Gastroesophageal sphincter (tissue), 4 donors: ENCODE data around the gene NR1H2. TPM values are rescaled to one million over a fixed set of nuclear protein-coding genes. Genes with fewer than 3 reads are reported as not detected.
A peak's percentile ranks its signal among the peaks of the same experiment; 100 is the strongest.

Experiments used
- ATAC-seq: fragments of 150-250 bp; one replicate; pipeline ENCODE4 v1.9.1; 2016; ENCODE audit warnings: mild to moderate bottlenecking, moderate library complexity
- H3K27ac ChIP-seq, 4 donors: fragments of 200-600 bp; sonication (generic) in 3 of 4; 1 replicate in 3 of 4; 2 replicates in 1 of 4; pipeline ENCODE4 v1.5.1; 2016 to 2019
- H3K27me3 ChIP-seq: fragments of 200-600 bp; sonication (generic); one replicate; pipeline ENCODE4 v1.5.1; 2019
- H3K36me3 ChIP-seq, 2 donors: fragments of 200-600 bp; sonication (generic); one replicate each; pipeline ENCODE4 v1.5.1; 2019; ENCODE audit warnings: control low read depth in 1 of 2
- H3K4me1 ChIP-seq, 3 donors: fragments of 200-600 bp; sonication (generic); 1 replicate in 2 of 3; 2 replicates in 1 of 3; pipeline ENCODE4 v1.5.1; 2016 to 2019; ENCODE audit warnings: control low read depth in 2 of 3
- H3K4me3 ChIP-seq, 2 donors: fragments of 200-600 bp; sonication (generic); one replicate each; pipeline ENCODE4 v1.5.1; 2019; ENCODE audit warnings: mild to moderate bottlenecking in 1 of 2, moderate library complexity in 1 of 2
- H3K9me3 ChIP-seq, 3 donors: fragments of 200-600 bp; sonication (generic); one replicate each; pipeline ENCODE4 v1.5.1; 2017 to 2019; ENCODE audit warnings: control low read depth in 2 of 3
- EP300 ChIP-seq: sonication (generic); formaldehyde crosslinking; IDR thresholded peaks from one replicate; pipeline ENCODE4 v1.6.1; 2017; ENCODE audit warnings: antibody characterized with exemption, mild to moderate bottlenecking
- POLR2A ChIP-seq, 2 donors: fragments of 450-650 bp; IDR thresholded peaks; one replicate each; pipeline ENCODE4 v1.6.1; 2017; ENCODE audit warnings: antibody characterized with exemption in 2 of 2, mild to moderate bottlenecking in 2 of 2, moderate library complexity in 1 of 2
- POLR2AphosphoS5 ChIP-seq: sonication (generic); formaldehyde crosslinking; IDR thresholded peaks from one replicate; pipeline ENCODE4 v1.6.1; 2017; ENCODE audit warnings: antibody characterized with exemption
- WGBS, 2 donors: methylation state at CpG; one replicate each; pipeline ENCODE4 v1.1.5; 2018; ENCODE audit warnings: low coverage in 1 of 2; 5-methylcytosine and 5-hydroxymethylcytosine counted together
- total RNA-seq, 4 donors: library from RNA; depleted of rRNA; stranded (reverse); fragments of >200 nt; gene quantifications; one replicate each; pipeline ENCODE4 v1.1.0, GENCODE V29; 2016
- TF ChIP-seq, protein P1 (sequence below), 4 experiments: fragments of 200-600 bp in 2 of 4; fragments of 450-650 bp in 2 of 4; sonication (generic) in 1 of 4; IDR thresholded peaks; one replicate each; pipeline ENCODE4 v1.5.1; 2017 to 2019; ENCODE audit warnings: antibody characterized with exemption in 4 of 4, mild to moderate bottlenecking in 2 of 4, moderate library complexity in 2 of 4

The NR1H2 gene
- total RNA-seq, 4 donors from 2014 or later: 138 to 191 (median 145) TPM

DNA sequence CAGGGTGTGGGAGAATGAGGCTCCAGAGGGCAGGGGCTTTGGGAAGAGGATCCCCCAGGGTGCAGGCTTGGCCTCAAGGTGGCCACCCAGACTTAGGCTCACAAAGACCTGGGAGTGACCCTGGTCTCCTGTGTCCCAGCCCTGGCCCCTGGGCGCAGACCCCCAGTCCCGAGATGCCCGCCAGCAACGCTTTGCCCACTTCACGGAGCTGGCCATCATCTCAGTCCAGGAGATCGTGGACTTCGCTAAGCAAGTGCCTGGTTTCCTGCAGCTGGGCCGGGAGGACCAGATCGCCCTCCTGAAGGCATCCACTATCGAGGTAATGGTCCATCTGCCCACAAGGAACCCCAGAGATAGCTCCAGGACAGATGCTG, 2.6 kb downstream of the NR1H2 start:
- peaks cover 0 to 38% (median 3%) of the 10 kb centered on the region in 3 donors for H3K4me1 ChIP-seq
- ATAC-seq: no peak
- WGBS, 2 donors: no CpG with 5 or more reads among the region's 10 CpGs
- no peak overlapping the region for H3K27ac ChIP-seq
- H3K9me3 ChIP-seq: no peaks in the 10 kb centered on the region
- TF ChIP-seq, protein P1, sequence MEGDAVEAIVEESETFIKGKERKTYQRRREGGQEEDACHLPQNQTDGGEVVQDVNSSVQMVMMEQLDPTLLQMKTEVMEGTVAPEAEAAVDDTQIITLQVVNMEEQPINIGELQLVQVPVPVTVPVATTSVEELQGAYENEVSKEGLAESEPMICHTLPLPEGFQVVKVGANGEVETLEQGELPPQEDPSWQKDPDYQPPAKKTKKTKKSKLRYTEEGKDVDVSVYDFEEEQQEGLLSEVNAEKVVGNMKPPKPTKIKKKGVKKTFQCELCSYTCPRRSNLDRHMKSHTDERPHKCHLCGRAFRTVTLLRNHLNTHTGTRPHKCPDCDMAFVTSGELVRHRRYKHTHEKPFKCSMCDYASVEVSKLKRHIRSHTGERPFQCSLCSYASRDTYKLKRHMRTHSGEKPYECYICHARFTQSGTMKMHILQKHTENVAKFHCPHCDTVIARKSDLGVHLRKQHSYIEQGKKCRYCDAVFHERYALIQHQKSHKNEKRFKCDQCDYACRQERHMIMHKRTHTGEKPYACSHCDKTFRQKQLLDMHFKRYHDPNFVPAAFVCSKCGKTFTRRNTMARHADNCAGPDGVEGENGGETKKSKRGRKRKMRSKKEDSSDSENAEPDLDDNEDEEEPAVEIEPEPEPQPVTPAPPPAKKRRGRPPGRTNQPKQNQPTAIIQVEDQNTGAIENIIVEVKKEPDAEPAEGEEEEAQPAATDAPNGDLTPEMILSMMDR (IDR thresholded peaks at IDR 0.05): no peak
- TF ChIP-seq POLR2AphosphoS5: no peak
- no peak for TF ChIP-seq POLR2A (IDR thresholded peaks at IDR 0.05)
- no peak for TF ChIP-seq EP300
- no peaks in the 10 kb centered on the region for H3K27me3 ChIP-seq
- H3K36me3 ChIP-seq: peaks cover 0 to 57% of the 10 kb centered on the region in 2 donors
- no peak overlapping the region for H3K4me3 ChIP-seq

DNA sequence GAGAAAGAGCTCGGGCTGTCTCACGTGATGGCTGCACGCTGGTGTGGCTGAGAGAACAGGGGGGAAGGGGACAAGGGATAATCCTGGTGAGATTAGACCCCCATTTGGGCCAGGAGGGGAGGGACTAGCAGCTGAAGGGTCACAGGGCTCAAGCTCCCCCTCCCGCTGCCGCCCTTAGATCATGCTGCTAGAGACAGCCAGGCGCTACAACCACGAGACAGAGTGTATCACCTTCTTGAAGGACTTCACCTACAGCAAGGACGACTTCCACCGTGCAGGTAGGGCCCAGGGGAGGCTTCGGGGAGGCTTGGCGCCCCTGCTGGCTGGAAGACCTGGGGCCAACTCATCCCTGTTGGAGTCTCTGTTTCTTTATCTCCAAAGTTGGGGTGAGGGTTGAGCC, 3.3 kb downstream of the NR1H2 start:
- WGBS, 2 donors: 80 to 90% methylated on average over 2 to 4 of the region's 11 CpGs
- Histone ChIP-seq H3K4me3 (no peak overlapping the region), H3K27me3 (no peaks in the 10 kb centered on the region), H3K27ac (no peak overlapping the region), H3K9me3 (no peaks in the 10 kb centered on the region), H3K4me1 (peaks cover 0 to 42% (median 3%) of the 10 kb centered on the region in 3 donors), H3K36me3 (peaks cover 0 to 57% of the 10 kb centered on the region in 2 donors)
- no peak for ATAC-seq
- TF ChIP-seq POLR2AphosphoS5 (no peak), POLR2A (IDR thresholded peaks at IDR 0.05) (no peak), EP300 (no peak)
- TF ChIP-seq, protein P1 (IDR thresholded peaks at IDR 0.05): no peak

DNA sequence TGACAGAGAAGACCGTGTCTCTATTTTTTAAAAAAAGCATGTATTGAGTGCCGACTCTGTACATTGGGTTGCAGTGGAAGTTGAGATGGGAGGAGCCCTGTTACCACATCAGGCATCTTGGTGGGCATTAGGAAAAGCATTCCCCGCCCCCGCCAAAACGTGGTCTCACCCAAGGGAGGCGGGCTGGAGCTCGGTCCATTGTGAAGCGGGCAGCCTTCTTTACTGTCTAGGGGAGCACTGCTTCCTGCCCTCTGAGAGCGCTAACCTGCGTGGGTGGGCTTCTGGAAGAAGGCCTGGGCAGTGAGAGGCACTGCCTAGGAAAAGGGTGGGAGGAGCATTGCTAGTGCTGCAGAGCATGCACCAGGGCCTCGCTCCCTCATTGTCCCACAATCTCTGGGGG, 3.9 kb downstream of the NR1H2 start:
- H3K27ac ChIP-seq: no peak overlapping the region
- peaks cover 0 to 47% (median 8%) of the 10 kb centered on the region in 3 donors for H3K4me1 ChIP-seq
- WGBS, 2 donors: 80 to 88% methylated on average over 1 to 6 of the region's 11 CpGs
- TF ChIP-seq EP300 (no peak), POLR2A (IDR thresholded peaks at IDR 0.05) (no peak), POLR2AphosphoS5 (no peak)
- TF ChIP-seq, protein P1 (IDR thresholded peaks at IDR 0.05): no peak
- H3K9me3 ChIP-seq: no peaks in the 10 kb centered on the region
- H3K27me3 ChIP-seq: no peaks in the 10 kb centered on the region
- ATAC-seq: no peak
- no peak overlapping the region for H3K4me3 ChIP-seq
- H3K36me3 ChIP-seq: peaks cover 0 to 57% of the 10 kb centered on the region in 2 donors

DNA sequence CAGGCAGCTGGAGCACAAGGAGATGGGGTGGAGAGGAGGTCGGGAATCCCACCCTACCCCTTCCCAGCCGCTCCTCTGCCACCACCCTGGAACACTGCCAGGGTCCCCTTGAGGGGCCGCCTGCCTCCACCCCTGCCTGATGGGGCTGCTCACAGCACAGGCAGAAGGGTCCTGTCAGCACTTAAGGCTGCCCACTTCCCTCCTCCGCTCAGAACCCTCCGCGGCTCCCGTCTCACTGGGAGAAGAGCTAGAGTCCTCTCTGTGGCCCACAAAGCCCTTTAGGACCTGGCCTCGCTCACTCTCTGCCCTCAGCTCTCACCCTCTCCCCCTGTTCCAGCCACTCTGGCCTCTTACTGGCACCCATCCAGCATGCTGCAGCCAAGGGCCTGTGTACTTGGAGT, 4.5 kb downstream of the NR1H2 start:
- H3K9me3 ChIP-seq: no peaks in the 10 kb centered on the region
- H3K27ac ChIP-seq: no peak overlapping the region
- no peaks in the 10 kb centered on the region for H3K27me3 ChIP-seq
- H3K4me1 ChIP-seq: peaks cover 0 to 51% (median 10%) of the 10 kb centered on the region in 3 donors
- TF ChIP-seq EP300 (no peak), POLR2AphosphoS5 (no peak)
- peaks cover 0 to 57% of the 10 kb centered on the region in 2 donors for H3K36me3 ChIP-seq
- WGBS, 2 donors: 78% methylated on average over 8 of the region's 8 CpGs; no CpG with 5 or more reads in 1 of the 2 donors
- no peak overlapping the region for H3K4me3 ChIP-seq
- ATAC-seq: no peak

DNA sequence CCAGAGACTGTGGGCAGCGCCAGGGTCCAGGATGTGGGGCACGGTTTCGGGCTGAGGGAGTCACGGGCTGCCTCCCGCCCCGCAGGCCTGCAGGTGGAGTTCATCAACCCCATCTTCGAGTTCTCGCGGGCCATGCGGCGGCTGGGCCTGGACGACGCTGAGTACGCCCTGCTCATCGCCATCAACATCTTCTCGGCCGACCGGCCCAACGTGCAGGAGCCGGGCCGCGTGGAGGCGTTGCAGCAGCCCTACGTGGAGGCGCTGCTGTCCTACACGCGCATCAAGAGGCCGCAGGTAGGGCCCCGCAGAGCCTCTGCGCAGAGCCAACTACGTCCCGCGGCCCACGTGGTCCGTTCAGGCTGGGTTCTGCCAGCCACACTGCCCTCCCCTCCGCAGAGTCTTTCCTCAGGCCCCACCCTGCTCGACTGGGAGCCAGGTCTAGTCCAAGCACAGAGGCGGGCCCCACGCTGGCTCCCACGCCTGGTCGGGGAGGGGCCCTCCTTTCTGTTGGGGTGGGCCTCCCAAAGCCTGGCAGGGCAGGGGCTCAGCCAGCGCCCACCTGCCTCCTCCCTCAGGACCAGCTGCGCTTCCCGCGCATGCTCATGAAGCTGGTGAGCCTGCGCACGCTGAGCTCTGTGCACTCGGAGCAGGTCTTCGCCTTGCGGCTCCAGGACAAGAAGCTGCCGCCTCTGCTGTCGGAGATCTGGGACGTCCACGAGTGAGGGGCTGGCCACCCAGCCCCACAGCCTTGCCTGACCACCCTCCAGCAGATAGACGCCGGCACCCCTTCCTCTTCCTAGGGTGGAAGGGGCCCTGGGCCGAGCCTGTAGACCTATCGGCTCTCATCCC, 5.8 kb downstream of the NR1H2 start:
- Histone ChIP-seq H3K9me3 (no peaks in the 10 kb centered on the region), H3K27me3 (no peaks in the 10 kb centered on the region), H3K4me1 (peaks cover 0 to 43% (median 9%) of the 10 kb centered on the region in 3 donors), H3K4me3 (no peak overlapping the region), H3K36me3 (peaks cover 0 to 65% of the 10 kb centered on the region in 2 donors), H3K27ac (peak overlapping the region in 1 of 4 donors; percentile 93)
- 92% methylated on average over 10 of the region's 58 CpGs; no CpG with 5 or more reads in 1 of the 2 donors for WGBS, 2 donors
- TF ChIP-seq EP300 (no peak), POLR2AphosphoS5 (no peak), POLR2A (IDR thresholded peaks at IDR 0.05) (no peak)
- TF ChIP-seq, protein P1 (IDR thresholded peaks at IDR 0.05): no peak
- no peak for ATAC-seq
